BE2C (cell line): ENCODE data around the gene RXRG.

ENCODE experiments used
- DNase-seq: peaks from one replicate; pipeline ENCODE4 v3.0.0-alpha.2; 2020
- H3K27me3 ChIP-seq: fragments of 250-450 bp; sonication (Bioruptor Pico); 2 replicates; pipeline ENCODE4 v1.5.1; 2020; ENCODE audit warnings: mild to moderate bottlenecking
- H3K36me3 ChIP-seq: fragments of 250-450 bp; sonication (Bioruptor Pico); 2 replicates; pipeline ENCODE4 v1.5.1; 2020; ENCODE audit warnings: mild to moderate bottlenecking
- H3K4me1 ChIP-seq: fragments of 250-450 bp; sonication (Bioruptor Pico); 2 replicates; pipeline ENCODE4 v1.5.1; 2020
- H3K4me3 ChIP-seq: 2 replicates; pipeline ENCODE4 v1.5.1; 2011; ENCODE audit warnings: low read depth, low read length
- H3K9me3 ChIP-seq: fragments of 250-450 bp; sonication (Bioruptor Pico); 2 replicates; pipeline ENCODE4 v1.5.1; 2020
- CTCF ChIP-seq: IDR thresholded peaks from 2 replicates; pipeline ENCODE4 v1.5.1; 2012; ENCODE audit warnings: mild to moderate bottlenecking, low read depth, low read length

Gene RXRG

GRCh38 chr1:165403835-165404482 is 41.0 kb downstream of the RXRG start:
- DNase-seq: peak; percentile 18
- H3K9me3 ChIP-seq: no peaks in the 10 kb centered on the region
- peaks cover 5% of the 10 kb centered on the region for H3K27me3 ChIP-seq
- H3K4me1 ChIP-seq: no peaks in the 10 kb centered on the region
- no peak overlapping the region for H3K4me3 ChIP-seq
- H3K36me3 ChIP-seq: no peaks in the 10 kb centered on the region
- TF ChIP-seq CTCF: peak; percentile 61

GRCh38 chr1:165402517-165403111 is 42.3 kb downstream of the RXRG start:
- no peak for TF ChIP-seq CTCF
- H3K4me3 ChIP-seq: no peak overlapping the region
- no peaks in the 10 kb centered on the region for H3K9me3 ChIP-seq
- H3K4me1 ChIP-seq: no peaks in the 10 kb centered on the region
- peaks cover 5% of the 10 kb centered on the region for H3K27me3 ChIP-seq
- no peaks in the 10 kb centered on the region for H3K36me3 ChIP-seq
- DNase-seq: no peak

GRCh38 chr1:165397944-165398343 is 47.0 kb downstream of the RXRG start:
- TF ChIP-seq CTCF: no peak
- DNase-seq: no peak
- no peak overlapping the region for H3K4me3 ChIP-seq
- H3K27me3 ChIP-seq: peaks cover 5% of the 10 kb centered on the region
- H3K36me3 ChIP-seq: no peaks in the 10 kb centered on the region
- no peaks in the 10 kb centered on the region for H3K4me1 ChIP-seq
- H3K9me3 ChIP-seq: no peaks in the 10 kb centered on the region

DNA sequence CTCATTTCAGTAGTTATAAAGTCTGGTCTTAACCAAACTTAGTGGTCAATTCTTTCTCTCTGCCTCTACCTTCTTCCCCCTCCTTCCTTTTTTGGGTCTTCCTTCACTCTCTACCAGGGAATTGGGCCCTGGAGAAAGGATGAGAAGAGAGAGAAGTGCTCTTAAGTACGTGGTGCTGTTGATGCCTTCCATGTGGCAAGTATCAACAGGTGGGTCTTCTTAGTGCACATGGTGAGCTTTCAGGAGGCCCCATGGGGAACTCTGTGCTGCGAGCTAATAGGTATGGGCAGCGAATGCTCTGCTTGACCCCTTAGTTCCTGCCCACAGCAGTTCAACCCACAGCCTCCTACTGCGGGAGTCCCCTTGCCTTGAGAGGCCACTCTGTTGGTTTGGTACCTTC is 49.0 kb downstream of the RXRG start:
- peaks cover 5% of the 10 kb centered on the region for H3K27me3 ChIP-seq
- H3K4me3 ChIP-seq: no peak overlapping the region
- no peak for TF ChIP-seq CTCF
- no peaks in the 10 kb centered on the region for H3K4me1 ChIP-seq
- no peaks in the 10 kb centered on the region for H3K36me3 ChIP-seq
- H3K9me3 ChIP-seq: no peaks in the 10 kb centered on the region
- no peak for DNase-seq

DNA sequence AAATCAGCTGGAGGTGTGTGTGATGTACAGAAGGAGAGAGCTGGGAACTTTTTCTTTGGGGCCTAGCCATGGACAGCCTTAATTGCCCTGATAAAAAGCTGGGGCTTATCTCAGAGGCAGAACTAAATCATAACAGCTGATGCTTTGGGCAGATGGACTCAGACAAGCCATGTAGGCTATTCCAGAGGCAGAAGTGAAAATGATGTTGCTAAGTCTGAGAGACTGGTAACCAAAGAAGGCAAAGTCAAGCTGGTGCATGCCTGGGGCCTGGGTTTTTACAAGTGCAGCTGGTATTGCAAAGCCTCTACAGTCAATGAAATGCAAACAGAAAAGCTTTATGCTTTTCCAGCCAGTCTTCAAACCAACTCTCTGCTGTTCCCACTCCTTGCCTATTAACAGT is 49.4 kb downstream of the RXRG start:
- no peaks in the 10 kb centered on the region for H3K4me1 ChIP-seq
- H3K27me3 ChIP-seq: peaks cover 5% of the 10 kb centered on the region
- no peak for DNase-seq
- TF ChIP-seq CTCF: no peak
- H3K9me3 ChIP-seq: no peaks in the 10 kb centered on the region
- no peak overlapping the region for H3K4me3 ChIP-seq
- no peaks in the 10 kb centered on the region for H3K36me3 ChIP-seq
